Islet precursor cell (in vitro differentiated cells): ENCODE results near the gene ZNF658.
"Not testable (repeated sequence)": the region's sequence is repeated elsewhere in the genome, so short reads cannot be mapped to it uniquely, and the experiment has no call there.

Experiments
- DNase-seq: peaks from one replicate; pipeline ENCODE4 v3.0.0-alpha.2; 2018

The ZNF658 gene

GRCh38 chr9:66900490-66901131 lies at the start of gene ZNF658:
ZNF658 (plus strand) TSS chr9:66900725; CDS start chr9:66903562, 2,837 bp downstream.
- DNase-seq, result peak; percentile 89

GRCh38 chr9:66861732-66862131 lies 38.8 kb upstream of the ZNF658 start:
- not testable (repeated sequence) for DNase-seq

GRCh38 chr9:66868660-66869059 lies 31.9 kb upstream of the ZNF658 start:
- DNase-seq, result not testable (repeated sequence)

GRCh38 chr9:66880605-66881004 lies 19.9 kb upstream of the ZNF658 start:
- DNase-seq, result not testable (repeated sequence)

- not testable (repeated sequence) for DNase-seq
Measured at GRCh38 chr9:66881847-66882246, 18.7 kb upstream of the ZNF658 start.

- not testable (repeated sequence) for DNase-seq
Measured at GRCh38 chr9:66890334-66890733, 10.2 kb upstream of the ZNF658 start.

- peak; percentile 22 for DNase-seq
Measured at GRCh38 chr9:66901141-66901540, 616 bp downstream of the ZNF658 start.

- DNase-seq, result not testable (repeated sequence)
Measured at GRCh38 chr9:66909560-66909959, 9.0 kb downstream of the ZNF658 start.

GRCh38 chr9:66920072-66920471 lies 19.5 kb downstream of the ZNF658 start:
- DNase-seq, result not testable (repeated sequence)

GRCh38 chr9:66936194-66936870 lies 35.8 kb downstream of the ZNF658 start:
- DNase-seq, result not testable (repeated sequence)

- DNase-seq, result not testable (repeated sequence)
Measured at GRCh38 chr9:66937662-66938061, 37.1 kb downstream of the ZNF658 start.

GRCh38 chr9:66938322-66938721 lies 37.8 kb downstream of the ZNF658 start:
- DNase-seq, result not testable (repeated sequence)

GRCh38 chr9:66939878-66940830 lies 39.6 kb downstream of the ZNF658 start:
- not testable (repeated sequence) for DNase-seq

- not testable (repeated sequence) for DNase-seq
Measured at GRCh38 chr9:66942400-66943155, 42.1 kb downstream of the ZNF658 start.

- not testable (repeated sequence) for DNase-seq
Measured at GRCh38 chr9:66952576-66952975, 52.1 kb downstream of the ZNF658 start.
